ENCODE data around the gene FCHSD1.

DNA sequence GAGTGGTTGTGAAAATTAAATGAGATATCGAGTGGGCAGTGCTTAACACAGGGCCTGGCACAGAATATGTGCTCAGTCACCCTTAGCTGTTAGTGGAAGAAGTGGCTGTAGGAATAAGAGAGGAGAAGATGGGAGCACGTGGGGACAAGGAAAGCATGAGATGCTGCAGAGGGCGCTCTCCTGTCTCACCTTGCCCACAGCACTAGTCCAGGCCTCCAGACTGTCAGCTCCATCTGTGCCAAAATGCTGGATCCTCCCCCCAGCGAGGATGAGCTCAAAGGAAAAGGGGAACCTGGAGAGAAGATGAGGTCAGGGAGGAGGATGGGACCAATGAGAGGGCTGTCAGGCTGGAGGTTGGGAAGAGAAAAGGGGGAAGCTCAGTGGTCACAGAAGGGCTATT, 18.3 kb upstream of the FCHSD1 start:
- TF ChIP-seq, protein P1, sequence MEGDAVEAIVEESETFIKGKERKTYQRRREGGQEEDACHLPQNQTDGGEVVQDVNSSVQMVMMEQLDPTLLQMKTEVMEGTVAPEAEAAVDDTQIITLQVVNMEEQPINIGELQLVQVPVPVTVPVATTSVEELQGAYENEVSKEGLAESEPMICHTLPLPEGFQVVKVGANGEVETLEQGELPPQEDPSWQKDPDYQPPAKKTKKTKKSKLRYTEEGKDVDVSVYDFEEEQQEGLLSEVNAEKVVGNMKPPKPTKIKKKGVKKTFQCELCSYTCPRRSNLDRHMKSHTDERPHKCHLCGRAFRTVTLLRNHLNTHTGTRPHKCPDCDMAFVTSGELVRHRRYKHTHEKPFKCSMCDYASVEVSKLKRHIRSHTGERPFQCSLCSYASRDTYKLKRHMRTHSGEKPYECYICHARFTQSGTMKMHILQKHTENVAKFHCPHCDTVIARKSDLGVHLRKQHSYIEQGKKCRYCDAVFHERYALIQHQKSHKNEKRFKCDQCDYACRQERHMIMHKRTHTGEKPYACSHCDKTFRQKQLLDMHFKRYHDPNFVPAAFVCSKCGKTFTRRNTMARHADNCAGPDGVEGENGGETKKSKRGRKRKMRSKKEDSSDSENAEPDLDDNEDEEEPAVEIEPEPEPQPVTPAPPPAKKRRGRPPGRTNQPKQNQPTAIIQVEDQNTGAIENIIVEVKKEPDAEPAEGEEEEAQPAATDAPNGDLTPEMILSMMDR (IDR thresholded peaks at IDR 0.05; ENCODE audit: insufficient read depth, low read length) = no peak
- TF ChIP-seq, protein P2, sequence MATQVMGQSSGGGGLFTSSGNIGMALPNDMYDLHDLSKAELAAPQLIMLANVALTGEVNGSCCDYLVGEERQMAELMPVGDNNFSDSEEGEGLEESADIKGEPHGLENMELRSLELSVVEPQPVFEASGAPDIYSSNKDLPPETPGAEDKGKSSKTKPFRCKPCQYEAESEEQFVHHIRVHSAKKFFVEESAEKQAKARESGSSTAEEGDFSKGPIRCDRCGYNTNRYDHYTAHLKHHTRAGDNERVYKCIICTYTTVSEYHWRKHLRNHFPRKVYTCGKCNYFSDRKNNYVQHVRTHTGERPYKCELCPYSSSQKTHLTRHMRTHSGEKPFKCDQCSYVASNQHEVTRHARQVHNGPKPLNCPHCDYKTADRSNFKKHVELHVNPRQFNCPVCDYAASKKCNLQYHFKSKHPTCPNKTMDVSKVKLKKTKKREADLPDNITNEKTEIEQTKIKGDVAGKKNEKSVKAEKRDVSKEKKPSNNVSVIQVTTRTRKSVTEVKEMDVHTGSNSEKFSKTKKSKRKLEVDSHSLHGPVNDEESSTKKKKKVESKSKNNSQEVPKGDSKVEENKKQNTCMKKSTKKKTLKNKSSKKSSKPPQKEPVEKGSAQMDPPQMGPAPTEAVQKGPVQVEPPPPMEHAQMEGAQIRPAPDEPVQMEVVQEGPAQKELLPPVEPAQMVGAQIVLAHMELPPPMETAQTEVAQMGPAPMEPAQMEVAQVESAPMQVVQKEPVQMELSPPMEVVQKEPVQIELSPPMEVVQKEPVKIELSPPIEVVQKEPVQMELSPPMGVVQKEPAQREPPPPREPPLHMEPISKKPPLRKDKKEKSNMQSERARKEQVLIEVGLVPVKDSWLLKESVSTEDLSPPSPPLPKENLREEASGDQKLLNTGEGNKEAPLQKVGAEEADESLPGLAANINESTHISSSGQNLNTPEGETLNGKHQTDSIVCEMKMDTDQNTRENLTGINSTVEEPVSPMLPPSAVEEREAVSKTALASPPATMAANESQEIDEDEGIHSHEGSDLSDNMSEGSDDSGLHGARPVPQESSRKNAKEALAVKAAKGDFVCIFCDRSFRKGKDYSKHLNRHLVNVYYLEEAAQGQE (IDR thresholded peaks at IDR 0.05; ENCODE audit: insufficient replicate concordance, low read depth) = no peak
- no peak for TF ChIP-seq POLR2AphosphoS5 (IDR thresholded peaks at IDR 0.05; ENCODE audit: low read depth)
- TF ChIP-seq SPI1 (IDR thresholded peaks at IDR 0.05; ENCODE audit: borderline replicate concordance, low read depth) = no peak
